Activated naive CD8-positive, alpha-beta T cell treated with anti-CD3 and anti-CD28 coated beads, Interleukin-2, amount 10 ng/mL, durations not matched to agents 7 days and 5 days (primary cell): ENCODE results near the gene CLTC. TPM values are rescaled to one million over a fixed set of nuclear protein-coding genes. Genes with fewer than 3 reads are reported as not detected.
A peak's percentile ranks its signal among the peaks of the same experiment; 100 is the strongest.
"Not testable (repeated sequence)": the region's sequence is repeated elsewhere in the genome, so short reads cannot be mapped to it uniquely, and the experiment has no call there.

Experiments
- ATAC-seq: fragments of 150-1000 bp; cut with Tn5 transposase; one replicate; pipeline ENCODE4 v1.10.0; 2021; ENCODE audit warnings: low read depth, moderate library complexity
- POLR2A ChIA-PET: fragments of 350-600 bp; sonication (Branson Sonifier 250); formaldehyde crosslinking; loops from one replicate; lab custom pipeline; 2021; ENCODE audit warnings: antibody characterized with exemption; lab: Charles Lee
- DNase-seq: peaks from one replicate; pipeline ENCODE4 v3.0.0; 2021
- H3K27ac Mint-ChIP-seq: one replicate; pipeline ENCODE4 v1.8.0; 2022; ENCODE audit warnings: mild to moderate bottlenecking, mixed read lengths
- H3K27me3 Mint-ChIP-seq: one replicate; pipeline ENCODE4 v1.8.0; 2022; ENCODE audit warnings: mild to moderate bottlenecking, moderate library complexity, mixed read lengths
- H3K36me3 Mint-ChIP-seq: one replicate; pipeline ENCODE4 v1.8.0; 2021; ENCODE audit warnings: mild to moderate bottlenecking, mixed read lengths
- H3K4me1 Mint-ChIP-seq: one replicate; pipeline ENCODE4 v1.8.0; 2021; ENCODE audit warnings: mixed read lengths
- H3K4me3 Mint-ChIP-seq: one replicate; pipeline ENCODE4 v1.8.0; 2022; ENCODE audit warnings: mild to moderate bottlenecking, moderate library complexity, mixed read lengths
- H3K9me3 Mint-ChIP-seq: one replicate; pipeline ENCODE4 v1.8.0; 2021; ENCODE audit warnings: mixed read lengths
- total RNA-seq, 2 experiments: library from RNA; stranded (reverse); gene quantifications; one replicate each; pipeline ENCODE4 v1.2.3, GENCODE V29; 2021

Gene CLTC
- total RNA-seq, result 100 to 1,000 TPM; 115 to 117 TPM

DNA sequence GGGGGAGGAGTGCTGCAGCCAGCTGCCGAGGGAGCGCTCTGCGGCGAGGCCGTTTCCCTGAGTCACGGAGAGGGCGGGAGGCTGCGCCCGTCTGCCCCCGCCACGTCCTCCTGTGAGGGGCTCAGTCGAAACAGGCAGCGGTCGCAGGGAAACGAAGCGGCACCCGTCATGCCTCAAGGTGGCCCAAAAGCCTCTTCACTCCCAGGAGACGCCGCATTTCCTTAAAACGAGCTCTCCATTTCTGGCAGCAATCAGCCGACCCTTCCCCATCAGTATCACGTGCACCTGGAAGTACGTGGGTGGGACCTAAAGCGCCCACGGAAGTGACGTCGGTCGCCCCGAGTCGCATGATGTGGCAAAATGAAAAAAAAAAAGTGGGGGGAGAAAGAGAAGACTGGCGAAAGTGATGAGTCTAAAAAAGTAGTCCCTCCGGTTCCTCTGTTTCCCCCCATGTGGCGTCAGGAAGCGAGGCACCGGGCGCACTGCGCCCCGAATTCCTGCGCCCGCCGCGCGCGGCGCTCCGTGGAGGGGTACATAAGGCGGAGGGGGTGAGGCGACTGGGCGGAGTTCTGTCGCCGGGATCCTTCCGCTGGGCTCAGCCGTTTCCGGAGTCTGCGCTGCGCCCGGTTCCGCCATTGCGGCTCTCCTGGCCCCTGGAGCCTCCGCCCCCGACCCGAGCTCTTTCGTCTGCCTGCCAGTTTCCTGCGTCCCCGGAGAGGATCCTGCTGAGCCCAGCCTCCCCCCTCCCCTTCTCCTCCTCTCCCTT lies at the start of gene CLTC:
TSS of gene CLTC (plus strand) at position 598 of the 766 bp plus-strand sequence. CDS start 237 bp downstream, outside the sequence.
- DNase-seq (peak; percentile 94), ATAC-seq (peak; percentile 89)
- peaks cover 40% of the 10 kb centered on the region for H3K4me1 Mint-ChIP-seq
- H3K4me3 Mint-ChIP-seq, result peak within 1 kb of the TSS; percentile 99
- no peaks in the 10 kb centered on the region for H3K9me3 Mint-ChIP-seq
- POLR2A ChIA-PET, result interaction anchor here (0.5 to 2.2 kb wide), 28 partner anchors 15 to 1623 kb away, joined by 3 to 20 read pairs (median 3); partner anchors contain the start of genes BCAS3, DHX40, PPM1D and PRR11
- H3K27ac Mint-ChIP-seq, result peak within 1 kb of the TSS; percentile 99
- H3K36me3 Mint-ChIP-seq, result peaks cover 12% of the 10 kb centered on the region
- no peaks in the 10 kb centered on the region for H3K27me3 Mint-ChIP-seq

DNA sequence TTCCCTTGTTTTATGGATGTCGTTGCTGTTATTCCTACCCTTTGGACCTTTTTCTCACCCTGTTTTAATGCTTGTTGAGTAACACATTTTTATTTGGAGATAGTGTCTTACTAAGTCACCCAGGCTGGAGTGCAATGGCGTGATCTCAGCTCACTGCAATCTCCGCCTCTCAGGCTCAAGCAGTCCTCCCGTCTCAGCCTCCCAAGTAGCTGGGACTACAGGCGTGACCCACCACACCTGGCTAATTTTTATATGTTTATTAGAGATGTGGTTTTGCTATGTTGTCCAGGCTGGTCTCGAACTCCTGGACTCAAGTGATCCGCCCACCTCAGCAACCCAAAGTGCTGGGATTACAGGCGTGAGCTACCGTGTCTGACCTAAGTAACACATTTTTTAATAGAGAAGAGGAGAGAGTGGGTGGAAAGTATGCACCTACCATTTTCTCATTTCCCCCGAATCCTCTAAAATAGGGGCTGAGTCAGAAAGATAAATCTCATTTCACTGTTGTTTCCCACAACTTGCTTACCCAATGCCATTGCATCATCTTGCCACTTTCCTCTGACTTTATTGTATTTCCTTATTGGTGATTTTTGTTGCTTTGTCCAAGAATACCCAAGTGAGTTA lies 47.3 kb upstream of the CLTC start:
- Mint-ChIP-seq H3K27me3 (no peaks in the 10 kb centered on the region), H3K4me3 (no peak overlapping the region), H3K9me3 (no peaks in the 10 kb centered on the region), H3K4me1 (peaks cover 7% of the 10 kb centered on the region), H3K36me3 (peaks cover 18% of the 10 kb centered on the region), H3K27ac (peak overlapping the region; percentile 48)
- DNase-seq (no peak), ATAC-seq (no peak)
- POLR2A ChIA-PET, result no interaction called here

DNA sequence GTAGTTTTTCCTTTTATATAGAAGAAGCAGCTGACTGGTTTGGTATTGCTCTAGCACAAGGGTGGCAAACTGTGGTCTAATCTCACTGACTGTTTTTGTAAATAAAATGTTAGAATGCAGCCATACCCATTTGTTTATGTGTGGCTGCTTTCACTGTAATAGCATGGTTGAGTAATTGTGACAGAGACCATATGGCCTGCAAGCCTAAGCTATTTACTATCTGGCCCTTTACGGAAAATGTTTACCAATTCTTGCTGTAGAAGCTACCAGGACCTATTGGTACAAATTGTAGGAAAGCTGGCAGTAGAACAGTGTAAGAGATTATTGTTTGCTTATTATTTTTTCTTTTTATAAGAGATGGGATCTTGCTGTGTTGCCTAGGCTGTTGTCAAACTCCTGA lies 35.5 kb upstream of the CLTC start:
- ATAC-seq, H3K27me3 Mint-ChIP-seq, POLR2A ChIA-PET, H3K27ac Mint-ChIP-seq, H3K4me3 Mint-ChIP-seq, H3K4me1 Mint-ChIP-seq, H3K36me3 Mint-ChIP-seq, DNase-seq, H3K9me3 Mint-ChIP-seq: not testable (repeated sequence)

- peak overlapping the region; percentile 25 for H3K27ac Mint-ChIP-seq
- peaks cover 3% of the 10 kb centered on the region for H3K4me1 Mint-ChIP-seq
- no peaks in the 10 kb centered on the region for H3K9me3 Mint-ChIP-seq
- H3K36me3 Mint-ChIP-seq, result peaks cover 22% of the 10 kb centered on the region
- POLR2A ChIA-PET, result no interaction called here
- ATAC-seq, result no peak
- no peak for DNase-seq
- no peak overlapping the region for H3K4me3 Mint-ChIP-seq
- no peaks in the 10 kb centered on the region for H3K27me3 Mint-ChIP-seq
Observed at GRCh38 chr17:59600169-59600568, 19.5 kb upstream of the CLTC start.

DNA sequence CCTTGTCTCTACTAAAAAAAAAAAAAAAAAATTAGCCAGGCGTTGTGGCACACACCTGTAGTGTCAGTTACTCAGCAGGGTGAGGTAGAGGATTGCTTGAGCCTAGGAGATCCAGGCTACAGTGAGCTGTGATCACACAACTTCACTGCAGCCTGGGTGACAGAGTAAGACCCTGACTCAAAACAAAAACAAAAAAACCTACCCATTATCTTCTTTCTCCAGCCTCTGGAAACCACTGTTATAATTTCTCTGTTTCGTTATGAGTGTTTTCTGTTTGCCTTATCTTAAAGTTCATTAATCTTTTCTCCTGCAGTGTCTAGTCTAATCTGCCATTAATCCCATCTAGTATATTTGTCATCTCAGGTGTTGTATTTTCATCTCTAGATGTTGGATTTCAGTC lies 18.6 kb upstream of the CLTC start:
- H3K4me3 Mint-ChIP-seq, result no peak overlapping the region
- H3K36me3 Mint-ChIP-seq, result peaks cover 24% of the 10 kb centered on the region
- no peak for ATAC-seq
- no peak overlapping the region for H3K27ac Mint-ChIP-seq
- H3K9me3 Mint-ChIP-seq, result no peaks in the 10 kb centered on the region
- DNase-seq, result no peak
- H3K4me1 Mint-ChIP-seq, result peaks cover 3% of the 10 kb centered on the region
- POLR2A ChIA-PET, result no interaction called here
- H3K27me3 Mint-ChIP-seq, result no peaks in the 10 kb centered on the region

GRCh38 chr17:59607061-59607460 lies 12.6 kb upstream of the CLTC start:
- Mint-ChIP-seq H3K36me3 (peaks cover 25% of the 10 kb centered on the region), H3K27ac (no peak overlapping the region), H3K4me1 (peaks cover 6% of the 10 kb centered on the region), H3K4me3 (no peak overlapping the region), H3K27me3 (no peaks in the 10 kb centered on the region), H3K9me3 (peaks cover 1% of the 10 kb centered on the region)
- DNase-seq (no peak), ATAC-seq (no peak)
- POLR2A ChIA-PET, result no interaction called here

- Mint-ChIP-seq H3K9me3 (peaks cover 1% of the 10 kb centered on the region), H3K4me1 (peaks cover 6% of the 10 kb centered on the region), H3K27me3 (no peaks in the 10 kb centered on the region), H3K4me3 (no peak overlapping the region), H3K36me3 (peaks cover 21% of the 10 kb centered on the region), H3K27ac (no peak overlapping the region)
- ATAC-seq, result no peak
- POLR2A ChIA-PET, result no interaction called here
- DNase-seq, result no peak
Observed at GRCh38 chr17:59607817-59608403, 11.8 kb upstream of the CLTC start.

DNA sequence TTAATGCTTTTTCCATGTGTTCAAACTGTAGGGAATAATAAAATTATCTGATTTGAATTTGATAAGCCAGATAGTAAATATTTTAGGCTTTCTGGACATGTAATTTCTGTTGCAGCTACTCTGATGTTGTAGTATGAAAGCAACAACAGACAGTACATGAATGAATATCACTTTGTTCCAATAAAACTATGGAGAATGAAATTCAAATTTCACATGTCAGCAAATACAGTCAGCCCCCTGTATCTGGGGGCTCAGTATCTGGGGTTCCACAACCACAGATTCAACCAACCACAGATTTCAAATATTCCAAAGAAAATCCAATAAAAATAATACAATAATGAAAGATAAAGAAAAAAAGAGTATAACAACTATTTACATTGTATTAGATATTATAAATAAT lies 8.2 kb upstream of the CLTC start:
- DNase-seq (no peak), ATAC-seq (no peak)
- Mint-ChIP-seq H3K4me3 (no peak overlapping the region), H3K36me3 (peaks cover 20% of the 10 kb centered on the region), H3K9me3 (peaks cover 1% of the 10 kb centered on the region), H3K27ac (no peak overlapping the region), H3K4me1 (peaks cover 6% of the 10 kb centered on the region), H3K27me3 (no peaks in the 10 kb centered on the region)
- POLR2A ChIA-PET, result no interaction called here

DNA sequence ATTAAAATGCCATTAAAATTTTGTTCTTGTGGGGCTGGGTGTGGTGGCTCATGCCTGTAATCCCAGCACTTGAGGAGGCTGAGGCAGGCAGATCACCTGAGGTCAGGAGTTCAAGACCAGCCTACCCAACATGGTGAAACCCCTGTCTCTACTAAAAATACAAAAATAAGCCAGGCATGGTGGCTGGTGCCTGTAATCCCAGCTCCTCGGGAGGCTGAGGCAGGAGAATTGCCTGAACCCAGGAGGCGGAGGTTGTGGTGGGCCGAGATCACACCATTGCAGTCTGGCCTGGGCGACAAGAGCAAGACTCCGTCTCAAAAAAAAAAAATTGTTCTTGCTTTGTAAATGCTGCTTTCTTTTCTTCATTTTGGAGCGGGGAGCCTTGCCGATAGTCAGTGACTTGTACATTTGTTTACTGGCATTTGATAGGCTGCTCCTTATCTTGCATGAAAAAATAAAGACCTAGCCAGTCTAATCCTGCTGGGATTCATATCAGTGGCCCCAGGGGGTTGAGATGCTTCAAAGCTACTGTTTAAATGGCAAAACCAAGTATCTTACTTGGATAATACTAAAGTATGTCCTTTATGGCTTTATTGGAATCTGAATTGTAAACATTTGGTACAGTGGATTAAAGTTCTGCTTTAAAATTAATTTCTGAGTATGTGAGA lies 3.3 kb upstream of the CLTC start:
- Mint-ChIP-seq H3K4me3 (no peak overlapping the region), H3K36me3 (peaks cover 11% of the 10 kb centered on the region), H3K27ac (no peak overlapping the region), H3K27me3 (no peaks in the 10 kb centered on the region), H3K9me3 (no peaks in the 10 kb centered on the region), H3K4me1 (peaks cover 22% of the 10 kb centered on the region)
- DNase-seq (no peak), ATAC-seq (no peak)
- POLR2A ChIA-PET, result no interaction called here

- no peaks in the 10 kb centered on the region for H3K27me3 Mint-ChIP-seq
- peaks cover 10% of the 10 kb centered on the region for H3K36me3 Mint-ChIP-seq
- no peak overlapping the region for H3K4me3 Mint-ChIP-seq
- POLR2A ChIA-PET, result no interaction called here
- no peak for DNase-seq
- no peak for ATAC-seq
- H3K27ac Mint-ChIP-seq, result no peak overlapping the region
- no peaks in the 10 kb centered on the region for H3K9me3 Mint-ChIP-seq
- peaks cover 26% of the 10 kb centered on the region for H3K4me1 Mint-ChIP-seq
Observed at GRCh38 chr17:59617156-59617732, 2.5 kb upstream of the CLTC start.

DNA sequence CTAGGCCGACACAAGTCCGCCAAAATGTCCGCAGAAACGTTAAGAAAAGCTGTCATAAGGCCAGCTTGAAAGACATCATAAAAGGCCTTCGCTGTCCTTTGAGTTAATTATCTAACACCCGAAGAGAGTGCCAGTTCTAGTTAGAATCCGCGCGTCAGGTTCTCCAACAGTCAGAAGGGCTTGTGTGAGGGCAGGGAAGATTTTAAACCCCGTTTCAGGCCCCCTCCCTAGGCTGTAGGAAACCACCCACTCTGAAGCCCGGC lies 729 bp upstream of the CLTC start:
- H3K4me1 Mint-ChIP-seq, result peaks cover 36% of the 10 kb centered on the region
- peaks cover 12% of the 10 kb centered on the region for H3K36me3 Mint-ChIP-seq
- DNase-seq (no peak), ATAC-seq (no peak)
- peak overlapping the region; percentile 99 for H3K4me3 Mint-ChIP-seq
- H3K9me3 Mint-ChIP-seq, result no peaks in the 10 kb centered on the region
- POLR2A ChIA-PET, result interaction anchor here (0.5 to 2.2 kb wide), 20 partner anchors 15 to 1622 kb away, joined by 3 to 20 read pairs (median 3); partner anchors contain the start of genes BCAS3, DHX40, PPM1D and PRR11
- no peaks in the 10 kb centered on the region for H3K27me3 Mint-ChIP-seq
- peak overlapping the region; percentile 99 for H3K27ac Mint-ChIP-seq

DNA sequence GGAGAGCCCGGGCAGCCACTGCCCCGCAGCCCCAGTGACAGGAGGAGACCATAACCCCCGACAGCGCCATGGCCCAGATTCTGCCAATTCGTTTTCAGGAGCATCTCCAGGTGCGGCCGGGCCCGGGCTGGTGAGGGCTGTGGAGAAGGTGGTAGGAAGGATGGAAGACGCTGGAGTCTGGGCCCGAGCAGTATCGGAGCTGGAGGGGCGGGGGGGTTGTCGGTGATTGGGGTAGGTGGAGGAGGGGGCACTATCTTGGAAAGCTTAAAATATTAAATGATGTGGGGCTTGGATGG lies 317 bp downstream of the CLTC start:
- peak overlapping the region; percentile 99 for H3K27ac Mint-ChIP-seq
- peaks cover 41% of the 10 kb centered on the region for H3K4me1 Mint-ChIP-seq
- POLR2A ChIA-PET, result interaction anchor here (0.6 to 2.2 kb wide), 17 partner anchors 14 to 1057 kb away, joined by 3 to 20 read pairs (median 3); partner anchors contain the start of genes BCAS3, DHX40, PRR11 and PTRH2
- DNase-seq (no peak), ATAC-seq (no peak)
- no peaks in the 10 kb centered on the region for H3K9me3 Mint-ChIP-seq
- no peaks in the 10 kb centered on the region for H3K27me3 Mint-ChIP-seq
- peaks cover 12% of the 10 kb centered on the region for H3K36me3 Mint-ChIP-seq
- H3K4me3 Mint-ChIP-seq, result peak overlapping the region; percentile 99
